NT2/D1 (cell line): ENCODE data around the gene FAM124A.
A peak's percentile ranks its signal among the peaks of the same experiment; 100 is the strongest.

Source experiments
- DNase-seq: peaks from one replicate; pipeline ENCODE4 v3.0.0-alpha.2; 2011; ENCODE audit warnings: low read depth, low spot score
- H3K27me3 ChIP-seq: 2 replicates; pipeline ENCODE4 v1.6.0; 2011; ENCODE audit warnings: mild to moderate bottlenecking; ENCODE audit not compliant: insufficient read length, insufficient read depth
- H3K36me3 ChIP-seq: 2 replicates; pipeline ENCODE4 v1.6.1; 2011; ENCODE audit warnings: mild to moderate bottlenecking, low read length, mixed read lengths; ENCODE audit not compliant: insufficient read depth, insufficient read length
- H3K4me1 ChIP-seq: 2 replicates; pipeline ENCODE4 v1.5.1; 2011; ENCODE audit not compliant: insufficient read depth, insufficient read length
- H3K4me3 ChIP-seq: 2 replicates; pipeline ENCODE4 v1.5.1; 2011; ENCODE audit warnings: low read depth; ENCODE audit not compliant: insufficient read length
- H3K9ac ChIP-seq: 2 replicates; pipeline ENCODE4 v1.6.0; 2011; ENCODE audit warnings: low read depth; ENCODE audit not compliant: insufficient read length
- H3K9me3 ChIP-seq: 2 replicates; pipeline ENCODE4 v1.5.1; 2011; ENCODE audit warnings: mild to moderate bottlenecking, low read length; ENCODE audit not compliant: insufficient read depth
- SUZ12 ChIP-seq: IDR thresholded peaks from 2 replicates; pipeline ENCODE4 v1.6.1; 2011; ENCODE audit not compliant: insufficient read length, insufficient read depth; ENCODE audit errors: extremely low read depth
- YY1 ChIP-seq: IDR thresholded peaks from 2 replicates; pipeline ENCODE4 v1.6.1; 2011; ENCODE audit not compliant: insufficient read length, insufficient read depth
- ZNF274 ChIP-seq: IDR thresholded peaks from 2 replicates; pipeline ENCODE4 v1.6.1; 2011; ENCODE audit warnings: mild to moderate bottlenecking, low read depth, low read length

The FAM124A gene

GRCh38 chr13:51323824-51324511 lies 101.8 kb downstream of the FAM124A start:
- no peak for DNase-seq
- Histone ChIP-seq H3K9me3 (no peaks in the 10 kb centered on the region), H3K4me1 (no peaks in the 10 kb centered on the region), H3K9ac (no peak overlapping the region), H3K27me3 (no peaks in the 10 kb centered on the region), H3K4me3 (no peak overlapping the region), H3K36me3 (no peaks in the 10 kb centered on the region)
- no peak for TF ChIP-seq YY1
- TF ChIP-seq SUZ12, result no peak
- TF ChIP-seq ZNF274, result no peak

DNA sequence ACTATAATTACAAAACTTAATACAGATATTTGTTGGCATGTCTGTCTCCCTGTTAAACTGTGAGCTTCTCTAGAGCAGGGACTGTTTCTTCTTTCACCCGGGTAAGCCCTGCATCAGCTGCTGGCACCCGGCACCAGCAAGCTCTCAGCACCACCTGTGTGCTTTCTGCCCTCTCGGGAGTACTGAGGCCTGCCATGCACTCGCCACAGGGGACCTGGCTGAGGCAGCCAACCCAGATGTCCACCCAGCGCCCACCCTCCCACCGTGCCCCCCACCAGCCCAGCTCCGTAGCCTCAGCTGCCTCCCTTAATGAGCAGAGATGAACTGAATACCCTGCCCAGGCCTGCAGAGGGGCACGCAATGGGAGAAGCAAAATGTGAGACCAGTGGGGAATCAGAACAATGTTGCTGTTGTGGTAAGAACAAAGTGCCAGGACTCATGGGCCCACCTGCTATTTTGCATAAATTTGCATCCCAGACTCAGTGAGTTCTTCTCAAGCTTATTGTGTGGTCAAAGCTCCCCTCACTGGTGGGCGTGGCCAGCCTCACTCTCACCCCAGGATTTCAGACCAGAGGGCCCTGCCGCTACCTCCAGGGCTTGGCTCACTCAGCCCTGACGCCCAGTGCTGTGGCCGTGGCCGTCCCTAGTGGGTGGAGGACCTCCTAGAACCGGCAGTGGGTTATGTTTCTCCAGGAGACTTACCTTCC lies 102.7 kb downstream of the FAM124A start:
- H3K27me3 ChIP-seq, result no peaks in the 10 kb centered on the region
- DNase-seq, result no peak
- TF ChIP-seq YY1 (no peak), ZNF274 (no peak), SUZ12 (no peak)
- H3K4me3 ChIP-seq, result no peak overlapping the region
- no peaks in the 10 kb centered on the region for H3K4me1 ChIP-seq
- no peak overlapping the region for H3K9ac ChIP-seq
- no peaks in the 10 kb centered on the region for H3K9me3 ChIP-seq
- H3K36me3 ChIP-seq, result no peaks in the 10 kb centered on the region

DNA sequence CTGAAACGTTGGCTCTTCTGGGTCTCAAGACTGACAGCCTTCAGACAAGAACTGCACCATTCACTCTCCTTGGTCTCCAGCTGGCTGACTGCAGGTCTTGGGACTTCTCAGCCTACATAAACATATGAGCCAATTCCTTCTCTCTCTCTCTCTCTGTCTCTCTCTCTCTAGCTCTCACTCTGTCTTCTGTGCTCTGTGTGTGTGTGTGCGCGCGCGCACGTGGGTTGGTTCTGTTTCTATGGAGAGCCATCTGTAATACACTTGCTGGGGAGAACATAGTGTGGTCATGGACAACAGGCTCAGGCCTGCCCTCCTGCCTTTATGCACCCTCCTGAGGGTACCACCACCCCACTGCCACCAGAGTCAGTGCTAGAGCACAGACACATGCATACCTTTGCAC lies 103.6 kb downstream of the FAM124A start:
- DNase-seq, result no peak
- Histone ChIP-seq H3K9me3 (no peaks in the 10 kb centered on the region), H3K27me3 (no peaks in the 10 kb centered on the region), H3K36me3 (no peaks in the 10 kb centered on the region), H3K4me1 (no peaks in the 10 kb centered on the region), H3K9ac (no peak overlapping the region), H3K4me3 (no peak overlapping the region)
- TF ChIP-seq SUZ12 (no peak), YY1 (no peak), ZNF274 (no peak)

DNA sequence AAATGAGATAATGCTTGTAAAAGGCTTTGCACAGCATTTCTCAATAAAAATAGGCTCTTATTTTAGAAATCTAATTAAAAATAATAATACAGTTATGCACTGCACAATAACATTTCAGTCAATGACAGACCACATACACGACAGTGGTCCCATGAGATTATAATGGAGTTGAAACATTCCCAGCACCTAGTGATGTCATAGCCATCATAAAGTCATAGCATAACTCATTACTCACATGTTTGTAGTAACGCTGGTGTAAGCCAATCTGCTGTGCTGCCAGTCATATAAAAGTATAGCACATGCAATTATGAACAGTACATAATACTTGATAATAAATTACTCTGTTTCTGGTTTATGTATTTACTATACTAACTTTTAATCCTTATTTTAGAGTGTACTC lies 104.6 kb downstream of the FAM124A start:
- no peaks in the 10 kb centered on the region for H3K4me1 ChIP-seq
- no peak for TF ChIP-seq YY1
- TF ChIP-seq SUZ12, result no peak
- no peak for TF ChIP-seq ZNF274
- no peak for DNase-seq
- no peaks in the 10 kb centered on the region for H3K27me3 ChIP-seq
- H3K4me3 ChIP-seq, result no peak overlapping the region
- no peak overlapping the region for H3K9ac ChIP-seq
- H3K36me3 ChIP-seq, result no peaks in the 10 kb centered on the region
- no peaks in the 10 kb centered on the region for H3K9me3 ChIP-seq

- Histone ChIP-seq H3K27me3 (no peaks in the 10 kb centered on the region), H3K9me3 (no peaks in the 10 kb centered on the region), H3K4me1 (no peaks in the 10 kb centered on the region), H3K4me3 (no peak overlapping the region), H3K9ac (no peak overlapping the region), H3K36me3 (no peaks in the 10 kb centered on the region)
- no peak for TF ChIP-seq SUZ12
- TF ChIP-seq ZNF274, result no peak
- TF ChIP-seq YY1, result no peak
- no peak for DNase-seq
Measured at GRCh38 chr13:51327961-51328360, 105.8 kb downstream of the FAM124A start.

DNA sequence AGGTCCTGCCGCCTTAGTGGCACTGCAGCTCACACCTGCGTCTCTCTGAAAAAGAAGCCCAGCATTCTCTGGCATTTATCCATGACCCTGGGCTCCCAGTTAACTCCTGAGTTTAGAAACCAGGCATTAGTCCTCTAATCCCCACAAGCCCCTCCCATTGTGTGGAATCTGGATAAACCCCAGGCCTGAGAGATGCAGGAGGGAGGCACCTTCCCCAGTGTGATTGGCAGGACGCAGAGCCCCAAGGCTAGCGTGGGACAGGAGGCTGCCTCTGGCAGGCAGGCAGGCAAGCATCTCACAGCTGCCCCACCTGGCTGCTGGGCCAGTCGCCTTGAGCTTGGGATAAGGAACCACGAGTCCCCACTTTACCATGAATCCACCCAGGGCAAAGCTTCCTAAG lies 106.3 kb downstream of the FAM124A start:
- no peak for TF ChIP-seq SUZ12
- Histone ChIP-seq H3K4me3 (no peak overlapping the region), H3K9ac (no peak overlapping the region), H3K4me1 (no peaks in the 10 kb centered on the region), H3K36me3 (no peaks in the 10 kb centered on the region), H3K9me3 (no peaks in the 10 kb centered on the region), H3K27me3 (no peaks in the 10 kb centered on the region)
- peak; percentile 72 for DNase-seq

DNA sequence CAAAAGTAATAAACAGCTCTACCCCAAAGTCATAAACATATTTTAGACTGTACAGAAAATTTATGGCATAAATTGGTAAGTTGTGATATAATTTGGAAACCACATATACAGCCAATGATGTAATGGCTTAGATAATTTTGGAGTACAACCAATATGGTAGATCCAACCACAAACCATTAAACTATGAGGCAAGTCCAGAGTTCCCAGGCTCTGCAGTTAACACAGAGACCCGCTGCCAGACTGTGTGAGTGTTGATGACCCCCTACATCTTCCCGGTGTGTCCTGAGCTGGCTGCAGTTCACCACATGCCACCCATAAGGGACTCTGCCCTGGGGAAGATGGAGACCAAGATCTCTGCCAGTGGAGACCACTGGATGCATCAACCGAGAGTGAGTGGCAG lies 107.4 kb downstream of the FAM124A start:
- no peak overlapping the region for H3K9ac ChIP-seq
- H3K36me3 ChIP-seq, result no peaks in the 10 kb centered on the region
- H3K9me3 ChIP-seq, result no peaks in the 10 kb centered on the region
- no peak overlapping the region for H3K4me3 ChIP-seq
- no peaks in the 10 kb centered on the region for H3K4me1 ChIP-seq
- H3K27me3 ChIP-seq, result no peaks in the 10 kb centered on the region
- DNase-seq, result no peak
- TF ChIP-seq SUZ12, result no peak
- TF ChIP-seq ZNF274, result no peak
- no peak for TF ChIP-seq YY1
